IMR-90 (cell line): ENCODE measurements around the gene NRL. TPM values are rescaled to one million over a fixed set of nuclear protein-coding genes. Genes with fewer than 3 reads are reported as not detected.

Experiments
- ATAC-seq: fragments of 200-7000 bp; cut with Tn5 transposase; 2 replicates; pipeline ENCODE4 v1.9.1; 2020; ENCODE audit warnings: low read depth, mild to moderate bottlenecking, moderate library complexity
- BruUV-seq: library from RNA; stranded (reverse); fragments of 400-500 nt; replicated peaks from 2 replicates; lab custom pipeline; 2021; lab: Mats Ljungman, UMichigan
- CTCF ChIA-PET: fragments of 300-600 bp; formaldehyde crosslinking; extraction: SDS; loops from one replicate; lab custom pipeline; 2021; ENCODE audit warnings: antibody characterized with exemption; lab: Yijun Ruan, JAX
- POLR2A ChIA-PET: fragments of 300-600 bp; sonication (Branson Sonifier 250); formaldehyde crosslinking; loops from one replicate; lab custom pipeline; 2022; ENCODE audit warnings: antibody characterized with exemption; ENCODE audit not compliant: unreplicated experiment; lab: Charles Lee
- DNase-seq: peaks from one replicate; pipeline ENCODE4 v3.0.0; 2013
- H2AFZ ChIP-seq: replicated peaks from 2 replicates; pipeline ENCODE3; 2013; ENCODE audit warnings: low read length, mild to moderate bottlenecking; ENCODE audit not compliant: poor library complexity
- H2AK5ac ChIP-seq: 2 replicates; pipeline ENCODE4 v1.6.1; 2013; ENCODE audit warnings: low read depth, low read length, inconsistent platforms
- H2AK9ac ChIP-seq: replicated peaks from 2 replicates; pipeline ENCODE3; 2013; ENCODE audit warnings: mild to moderate bottlenecking, low read depth, low read length, moderate library complexity; ENCODE audit not compliant: poor library complexity
- H2BK120ac ChIP-seq: 2 replicates; pipeline ENCODE4 v1.6.1; 2013; ENCODE audit warnings: low read depth, low read length, inconsistent platforms
- H2BK15ac ChIP-seq: 3 replicates; pipeline ENCODE4 v1.6.1; 2013; ENCODE audit warnings: low read depth, low read length, inconsistent platforms
- H2BK20ac ChIP-seq: 2 replicates; pipeline ENCODE4 v1.6.1; 2013; ENCODE audit warnings: low read depth, mild to moderate bottlenecking, inconsistent platforms, low read length, moderate library complexity
- H2BK5ac ChIP-seq: 2 replicates; pipeline ENCODE4 v1.6.1; 2013; ENCODE audit warnings: mild to moderate bottlenecking, low read depth, low read length, inconsistent platforms; ENCODE audit not compliant: poor library complexity, severe bottlenecking
- H3K14ac ChIP-seq: replicated peaks from 2 replicates; pipeline ENCODE4 v1.6.1; 2013; ENCODE audit warnings: low read depth, low read length, inconsistent platforms
- H3K18ac ChIP-seq: 2 replicates; pipeline ENCODE4 v1.6.1; 2013; ENCODE audit warnings: low read depth, low read length, control low read depth
- H3K23ac ChIP-seq: 2 replicates; pipeline ENCODE4 v1.6.1; 2013; ENCODE audit warnings: low read depth, low read length, inconsistent platforms
- H3K27ac ChIP-seq: 2 replicates; pipeline ENCODE4 v1.5.1; 2013; ENCODE audit warnings: mild to moderate bottlenecking, control low read depth, low read length; ENCODE audit not compliant: insufficient read depth
- H3K27me3 ChIP-seq: 2 replicates; pipeline ENCODE4 v1.6.1; 2013; ENCODE audit warnings: low read length; ENCODE audit not compliant: control insufficient read depth, insufficient read depth
- H3K36me3 ChIP-seq: 2 replicates; pipeline ENCODE4 v1.6.1; 2013; ENCODE audit warnings: low read length, mixed read lengths; ENCODE audit not compliant: control insufficient read depth, insufficient read depth
- H3K4ac ChIP-seq: 2 replicates; pipeline ENCODE4 v1.6.1; 2013; ENCODE audit warnings: low read depth, low read length, inconsistent platforms
- H3K4me1 ChIP-seq: 2 replicates; pipeline ENCODE4 v1.6.1; 2013; ENCODE audit warnings: low read length, mixed read lengths; ENCODE audit not compliant: control insufficient read depth, insufficient read depth
- H3K4me2 ChIP-seq: 2 replicates; pipeline ENCODE4 v1.6.1; 2013; ENCODE audit warnings: low read depth, mild to moderate bottlenecking, control low read depth, low read length, moderate library complexity
- H3K4me3 ChIP-seq: 2 replicates; pipeline ENCODE4 v1.5.1; 2013; ENCODE audit warnings: low read depth, mild to moderate bottlenecking, control low read depth, low read length, moderate library complexity; ENCODE audit not compliant: insufficient read depth
- H3K56ac ChIP-seq: 2 replicates; pipeline ENCODE4 v1.6.1; 2013; ENCODE audit warnings: low read length, inconsistent platforms; ENCODE audit not compliant: insufficient read depth; ENCODE audit errors: extremely low read depth
- H3K79me1 ChIP-seq, 2 experiments: 2 replicates each; pipeline ENCODE4 v1.6.1; 2013; ENCODE audit warnings: low read length in 2 of 2, inconsistent platforms in 1 of 2, low read depth in 1 of 2
- H3K9ac ChIP-seq: 2 replicates; pipeline ENCODE4 v1.6.1; 2013; ENCODE audit warnings: low read depth, low read length, control low read depth
- H3K9me1 ChIP-seq: 2 replicates; pipeline ENCODE4 v1.6.1; 2013; ENCODE audit warnings: low read length, inconsistent platforms; ENCODE audit not compliant: insufficient read depth
- H3K9me3 ChIP-seq: 2 replicates; pipeline ENCODE4 v1.6.1; 2013; ENCODE audit warnings: low read length; ENCODE audit not compliant: control insufficient read depth, insufficient read depth
- H4K20me1 ChIP-seq: 2 replicates; pipeline ENCODE4 v1.6.1; 2013; ENCODE audit warnings: low read length, inconsistent platforms; ENCODE audit not compliant: insufficient read depth
- H4K5ac ChIP-seq: 2 replicates; pipeline ENCODE4 v1.6.1; 2013; ENCODE audit warnings: mild to moderate bottlenecking, low read depth, low read length, control low read depth
- H4K8ac ChIP-seq, 2 experiments: 2 replicates each; pipeline ENCODE4 v1.6.1; 2013; ENCODE audit warnings: low read depth in 2 of 2, low read length in 2 of 2, control low read depth in 1 of 2, inconsistent platforms in 1 of 2
- H4K91ac ChIP-seq: 2 replicates; pipeline ENCODE4 v1.6.1; 2013; ENCODE audit warnings: low read depth, low read length, inconsistent platforms; ENCODE audit not compliant: insufficient read depth
- BHLHE40 ChIP-seq: fragments of 150-350 bp; IDR thresholded peaks from 2 replicates; pipeline ENCODE4 v1.6.1; 2016; ENCODE audit warnings: mild to moderate bottlenecking, low read depth, low read length
- CEBPB ChIP-seq: IDR thresholded peaks from 2 replicates; pipeline ENCODE4 v1.6.1; 2012; ENCODE audit warnings: low read depth, low read length, improper control_type of control experiment
- CHD1 ChIP-seq: IDR thresholded peaks from 2 replicates; pipeline ENCODE4 v1.6.1; 2012; ENCODE audit warnings: low read depth, low read length, improper control_type of control experiment
- CTCF ChIP-seq: conservative IDR thresholded peaks from 2 replicates; pipeline ENCODE4 v1.5.1; 2012; ENCODE audit warnings: mild to moderate bottlenecking, low read depth, low read length, improper control_type of control experiment
- FOS ChIP-seq: fragments of 150-350 bp; IDR thresholded peaks from 2 replicates; pipeline ENCODE4 v1.6.1; 2016; ENCODE audit warnings: low read depth, low read length
- MAFK ChIP-seq: IDR thresholded peaks from 2 replicates; pipeline ENCODE4 v1.6.1; 2012; ENCODE audit warnings: low read depth, low read length, improper control_type of control experiment
- MAZ ChIP-seq: IDR thresholded peaks from 2 replicates; pipeline ENCODE4 v1.6.1; 2012; ENCODE audit warnings: low read depth, mild to moderate bottlenecking, low read length, improper control_type of control experiment, moderate library complexity, borderline replicate concordance
- MXI1 ChIP-seq: IDR thresholded peaks from 2 replicates; pipeline ENCODE4 v1.6.1; 2012; ENCODE audit warnings: low read depth, mild to moderate bottlenecking, low read length, moderate library complexity, borderline replicate concordance
- POLR2A ChIP-seq: IDR thresholded peaks from 2 replicates; pipeline ENCODE4 v1.6.1; 2012; ENCODE audit warnings: mild to moderate bottlenecking, low read depth, low read length
- RAD21 ChIP-seq: IDR thresholded peaks from 2 replicates; pipeline ENCODE4 v1.6.1; 2012; ENCODE audit warnings: low read length, improper control_type of control experiment
- RFX5 ChIP-seq: IDR thresholded peaks from 2 replicates; pipeline ENCODE4 v1.8.0; 2012; ENCODE audit warnings: low read depth, mild to moderate bottlenecking, low read length, moderate library complexity
- SMC3 ChIP-seq: fragments of 150-350 bp; IDR thresholded peaks from 2 replicates; pipeline ENCODE4 v1.6.1; 2016; ENCODE audit warnings: low read depth, mild to moderate bottlenecking, antibody characterized with exemption, low read length, moderate library complexity
- WGBS, 2 experiments: methylation state at CpG; one replicate each; pipeline versions ENCODE4 v1.1.5 to v1.1.7; 2013; ENCODE audit warnings: missing lambda C conversion rate in 2 of 2; ENCODE audit not compliant: insufficient read length in 1 of 2; ENCODE audit errors: extremely low coverage in 2 of 2; 5-methylcytosine and 5-hydroxymethylcytosine counted together
- dilution Hi-C: fragments of 300-500 bp; cut with HindIII; formaldehyde crosslinking; loops from one replicate; pipeline ENCODE4 v1.14.3; 2018; ENCODE audit warnings: low sequenced_read_pairs; ENCODE audit not compliant: unreplicated experiment
- in situ Hi-C: fragments of 300-500 bp; cut with MboI; formaldehyde crosslinking; loops from 3 replicates; pipeline ENCODE4 v1.14.3; 2019; ENCODE audit warnings: low sequenced_read_pairs, inconsistent platforms, mixed read lengths
- intact Hi-C: fragments of 100-400 bp; cut with micrococcal nuclease; formaldehyde crosslinking; loops from 2 replicates; pipeline ENCODE4 v1.10.0; 2022
- polyA plus RNA-seq, 3 experiments: library from polyadenylated mRNA; depleted of rRNA; stranded (reverse); fragments of >200 nt; gene quantifications; 2 replicates each; pipeline ENCODE4 v1.2.3, GENCODE V29; 2012; ENCODE audit warnings: low replicate concordance in 1 of 3
- total RNA-seq: library from RNA; depleted of rRNA; stranded (reverse); fragments of >200 nt; gene quantifications from 2 replicates; pipeline ENCODE4 v1.2.3, GENCODE V29; 2012

The NRL gene
- total and polyA plus RNA-seq, 2 of the 4 experiments (the other 2 are of a cell fraction) = 0.18 to 0.70 TPM

- POLR2A ChIA-PET = no interaction called here
- no peak overlapping the region for H3K23ac ChIP-seq
- in situ Hi-C loops = loop anchor here (10.0 kb wide), 1 partner anchor 53 kb away; the partner anchor contains the start of gene DHRS4L2
Measured at GRCh38 chr14:24037658-24038037, 77.1 kb downstream of the NRL start.

More at GRCh38 chr14:24037658-24038037, 77.1 kb downstream of the NRL start:
- no peaks in the 10 kb centered on the region for H4K20me1 ChIP-seq
- no peak overlapping the region for H3K4me2 ChIP-seq
- no peak overlapping the region for H4K8ac ChIP-seq
- no peaks in the 10 kb centered on the region for H3K9me3 ChIP-seq
- no peak overlapping the region for H2BK120ac ChIP-seq
- WGBS, 2 experiments = 84% methylated on average over 11 of the region's 14 CpGs; no CpG with 5 or more reads in 1 of the 2 experiments
- no peak overlapping the region for H2BK15ac ChIP-seq
- no peak overlapping the region for H3K56ac ChIP-seq
- no peak overlapping the region for H2BK20ac ChIP-seq
- CTCF ChIA-PET = no interaction called here
- H3K79me1 ChIP-seq = no peaks in the 10 kb centered on the region
- H2AK5ac ChIP-seq = no peak overlapping the region
- intact Hi-C loops (no loop called here), dilution Hi-C loops (no loop called here)
- H3K27me3 ChIP-seq = peaks cover 4% of the 10 kb centered on the region
- no peaks in the 10 kb centered on the region for H3K36me3 ChIP-seq
- no peak overlapping the region for H3K4ac ChIP-seq
- DNase-seq (no peak), ATAC-seq (no peak)
- no peak overlapping the region for H3K4me3 ChIP-seq
- no peak overlapping the region for H3K18ac ChIP-seq
- no peak overlapping the region for H2AK9ac ChIP-seq
- BruUV-seq = no TSS peak
- H3K9me1 ChIP-seq = no peaks in the 10 kb centered on the region
- H3K27ac ChIP-seq = no peak overlapping the region
- no peak overlapping the region for H4K5ac ChIP-seq
- H3K9ac ChIP-seq = no peak overlapping the region
- no peak overlapping the region for H4K91ac ChIP-seq
- TF ChIP-seq BHLHE40 = no peak
- no peak for TF ChIP-seq RAD21
- no peak for TF ChIP-seq MAFK
- no peak for TF ChIP-seq POLR2A
- TF ChIP-seq FOS = no peak
- no peak for TF ChIP-seq CTCF
- no peak for TF ChIP-seq MXI1
- no peak for TF ChIP-seq RFX5
- TF ChIP-seq CEBPB = no peak
- no peak for TF ChIP-seq MAZ
- no peak for TF ChIP-seq SMC3
- TF ChIP-seq CHD1 = no peak
- no peak overlapping the region for H3K14ac ChIP-seq
- no peak overlapping the region for H2AFZ ChIP-seq
- H3K4me1 ChIP-seq = no peaks in the 10 kb centered on the region
- H2BK5ac ChIP-seq = no peak overlapping the region
